ENCODE measurements around the gene EEF1AKMT1. TPM values are rescaled to one million over a fixed set of nuclear protein-coding genes. Genes with fewer than 3 reads are reported as not detected.

Gene EEF1AKMT1
- total and polyA plus RNA-seq, 2 donors (not counting 1 experiment from before 2014, with no cell fraction given) = 2.9 to 4.9 TPM

DNA sequence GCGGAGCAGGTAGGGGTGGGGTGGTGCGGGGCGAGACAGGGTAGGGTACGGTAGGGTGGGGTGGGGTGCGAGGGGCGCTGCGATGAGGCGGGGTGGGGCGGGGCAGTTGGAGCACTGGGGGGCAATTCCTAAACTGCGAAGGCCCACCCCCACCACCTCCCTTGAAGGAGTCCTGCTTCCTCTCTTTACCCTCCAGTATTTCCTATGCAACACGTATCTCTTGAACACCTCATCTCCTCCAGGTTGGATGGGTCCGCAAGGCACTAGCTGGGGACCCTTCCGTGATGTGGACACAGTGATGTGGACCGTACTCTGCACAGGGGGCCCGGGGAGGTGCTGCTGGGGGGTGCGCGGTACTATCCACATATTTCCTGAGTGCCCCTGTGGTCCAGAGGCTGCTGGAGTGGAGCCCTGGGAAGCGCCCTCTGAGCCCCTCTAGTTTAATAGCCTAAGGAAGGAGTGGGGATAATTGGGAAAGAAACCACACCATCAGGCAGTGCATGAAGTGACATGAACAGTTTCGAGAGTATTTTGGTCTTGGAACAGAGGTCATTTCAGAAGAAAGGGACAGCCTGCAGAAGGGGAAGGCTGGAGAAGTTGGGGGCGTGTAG is 69.2 kb downstream of the EEF1AKMT1 start:
- H3K4me1 ChIP-seq (ENCODE audit: control insufficient read depth in 2 of 2, insufficient read depth in 2 of 2, low read length in 2 of 2) = peaks cover 11 to 12% of the 10 kb centered on the region in 2 donors
- DNase-seq (peak; percentile 42), ATAC-seq (ENCODE audit: low read depth) (no peak)
- Mint-ChIP-seq H3K4me1 (peaks cover 12% of the 10 kb centered on the region), H3K4me3 (peak overlapping the region; percentile 77), H3K9me3 (ENCODE audit: insufficient read depth) (no peaks in the 10 kb centered on the region), H3K27ac (peak overlapping the region; percentile 50), H3K27me3 (peaks cover 12% of the 10 kb centered on the region)
- no peak overlapping the region for H3K9ac ChIP-seq (ENCODE audit: low read length)
- H3K27ac ChIP-seq (ENCODE audit: low read length in 2 of 2) = no peak overlapping the region
- POLR2A ChIA-PET = interaction anchor here (0.7 kb wide), 1 partner anchor 69 kb away, joined by 3 read pairs; the partner anchor contains the start of gene EEF1AKMT1
- H3K4me2 ChIP-seq (replicated peaks; ENCODE audit: low read depth, low read length, poor library complexity, severe bottlenecking) = peak overlapping the region; percentile 99
- no peaks in the 10 kb centered on the region for H3K9me3 ChIP-seq (ENCODE audit: control extremely low read depth in 1 of 3, control insufficient read depth in 2 of 3, insufficient read depth in 1 of 3, low read length in 2 of 3)
- intact Hi-C loops (cut with micrococcal nuclease) = loop anchor here (1.0 to 10.0 kb wide), 5 partner anchors 8 to 900 kb away; partner anchors contain the start of genes MICU2 and XPO4
- 60% methylated on average over 10 of the region's 20 CpGs for WGBS (ENCODE audit: insufficient coverage)
- H3K4me3 ChIP-seq (ENCODE audit: control extremely low read depth in 1 of 5, extremely low read depth in 1 of 5, insufficient read depth in 1 of 5, low read depth in 2 of 5, low read length in 4 of 5) = peak overlapping the region in 1 of 5 experiments; percentile 25
- H3K27me3 ChIP-seq (replicated peaks in 1 of 4; ENCODE audit: control extremely low read depth in 1 of 4, control insufficient read depth in 3 of 4, insufficient read depth in 4 of 4, low read length in 3 of 4) = peaks cover 0 to 25% (median 17%) of the 10 kb centered on the region in 4 experiments
- TF ChIP-seq CTCF (IDR thresholded peaks at IDR 0.05) = no peak
- TF ChIP-seq EZH2 (IDR thresholded peaks at IDR 0.05; ENCODE audit: borderline replicate concordance, insufficient read depth, low read depth, low read length, poor library complexity, severe bottlenecking) = no peak
- no peaks in the 10 kb centered on the region for H3K36me3 ChIP-seq (replicated peaks in 1 of 2; ENCODE audit: control extremely low read depth in 1 of 2, control insufficient read depth in 1 of 2, extremely low read depth in 1 of 2, insufficient read depth in 2 of 2, low read length in 1 of 2)
- H3K79me2 ChIP-seq (ENCODE audit: control insufficient read depth, insufficient read depth, low read length) = no peaks in the 10 kb centered on the region
- H4K20me1 ChIP-seq (ENCODE audit: control insufficient read depth, insufficient read depth, low read length, poor library complexity, severe bottlenecking) = no peaks in the 10 kb centered on the region
- H2AFZ ChIP-seq (ENCODE audit: insufficient read depth, low read depth, low read length, poor library complexity, severe bottlenecking) = peak overlapping the region; percentile 44
- CTCF ChIA-PET = interaction anchor here (0.9 to 1.4 kb wide), 5 partner anchors 11 to 212 kb away, joined by 3 to 9 read pairs (median 4); no protein-coding TSS in a partner anchor

All from B cell (primary cell).